IPS DF 4.7 (cell line): Measurements from ENCODE around the gene MT1M.
"Not testable (repeated sequence)": the region's sequence is repeated elsewhere in the genome, so short reads cannot be mapped to it uniquely, and the experiment has no call there.

ENCODE experiments used
- DNase-seq: peaks from one replicate; pipeline ENCODE4 v3.0.0-alpha.2; 2013; ENCODE audit warnings: low spot score; ENCODE audit errors: extremely low read depth

Gene MT1M

GRCh38 chr16:56632156-56632847 lies at the start of gene MT1M:
TSS of gene MT1M (plus strand) at chr16:56632659. CDS start at chr16:56632732, 73 bp downstream.
- DNase-seq: no peak

GRCh38 chr16:56582911-56583310 lies 49.5 kb upstream of the MT1M start:
- DNase-seq: not testable (repeated sequence)

DNA sequence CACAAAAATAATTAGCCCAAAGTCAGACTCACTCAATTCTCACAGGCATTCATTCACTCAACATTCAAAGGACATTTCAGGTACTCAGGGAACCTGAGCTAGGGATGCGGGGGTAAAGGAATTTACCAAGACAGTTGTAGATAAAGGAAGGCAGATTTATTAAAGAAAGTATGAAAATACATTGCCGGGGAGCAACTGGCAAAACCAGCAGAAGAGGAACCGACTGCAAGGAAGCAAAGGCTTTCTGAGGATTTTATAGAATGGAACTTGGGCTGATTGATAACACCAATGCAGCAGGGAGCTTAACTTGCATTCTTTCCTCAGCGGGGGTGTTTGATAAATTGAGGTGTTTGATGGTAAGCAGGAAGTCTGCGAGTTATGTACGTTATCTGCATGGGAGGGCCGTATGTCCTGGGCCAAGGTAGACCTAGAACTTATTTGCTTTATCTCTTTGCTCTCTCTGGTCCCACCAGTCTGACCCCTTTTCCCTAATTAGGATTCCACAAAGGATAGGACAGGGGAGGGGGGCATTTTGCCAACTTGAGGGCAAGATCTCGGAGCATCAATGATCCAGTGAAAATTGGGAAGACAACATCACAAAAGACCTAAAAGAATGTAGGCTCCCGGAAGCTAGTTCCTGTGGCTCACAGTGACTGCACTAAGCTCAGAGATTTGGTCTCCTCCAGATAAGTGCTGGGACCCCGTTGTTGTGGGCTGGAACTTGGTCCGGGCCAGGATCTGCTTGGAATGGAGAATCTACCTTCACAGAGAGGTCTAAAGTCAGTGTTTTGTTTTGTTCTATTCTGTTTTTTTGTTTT lies 48.9 kb upstream of the MT1M start:
- DNase-seq: no peak

GRCh38 chr16:56584276-56584675 lies 48.2 kb upstream of the MT1M start:
- no peak for DNase-seq

- no peak for DNase-seq
These were observed 43.7 kb upstream of the MT1M start for GRCh38 chr16:56588781-56589140.

GRCh38 chr16:56589141-56590039 lies 43.1 kb upstream of the MT1M start, which contains the start of gene MT3:
TSS of gene MT3 (plus strand) at chr16:56589528. CDS start at chr16:56589591, 63 bp downstream.
- no peak for DNase-seq

DNA sequence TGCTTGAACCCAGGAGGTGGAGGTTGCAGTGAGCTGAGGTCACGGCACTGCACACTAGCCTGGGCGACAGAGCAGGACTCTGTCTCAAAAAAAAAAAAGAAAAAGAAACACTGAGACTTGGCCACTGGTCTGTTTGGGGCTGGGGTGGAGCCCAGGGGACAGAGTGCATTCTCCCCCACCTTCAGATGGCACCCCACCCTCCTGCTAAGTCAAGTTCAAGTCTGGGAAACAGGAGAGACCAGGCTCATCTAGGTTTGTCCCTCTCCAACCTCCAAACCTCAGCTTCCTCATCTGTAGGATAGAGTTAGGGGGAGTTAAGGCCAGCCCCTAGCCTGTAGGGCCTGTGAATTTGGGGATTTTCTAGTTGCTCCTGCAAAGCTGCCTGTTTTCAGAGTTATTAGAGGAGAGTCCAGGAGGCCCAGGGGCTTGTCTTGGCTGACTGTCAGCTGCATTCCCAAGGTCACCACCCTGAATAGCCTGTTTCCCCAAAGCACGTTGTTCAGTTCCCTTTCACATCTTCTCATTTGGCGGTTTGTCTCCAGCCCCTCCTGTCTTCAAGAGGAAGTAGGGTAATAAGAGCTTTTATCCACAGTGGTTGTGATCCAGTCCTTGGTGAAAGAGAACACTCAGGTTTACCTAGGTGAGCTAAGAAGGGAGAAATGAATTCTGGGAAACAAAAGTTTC lies 40.9 kb upstream of the MT1M start:
- DNase-seq: no peak

GRCh38 chr16:56593573-56594291 lies 38.7 kb upstream of the MT1M start:
- no peak for DNase-seq

GRCh38 chr16:56594292-56594619 lies 38.2 kb upstream of the MT1M start:
- no peak for DNase-seq

DNA sequence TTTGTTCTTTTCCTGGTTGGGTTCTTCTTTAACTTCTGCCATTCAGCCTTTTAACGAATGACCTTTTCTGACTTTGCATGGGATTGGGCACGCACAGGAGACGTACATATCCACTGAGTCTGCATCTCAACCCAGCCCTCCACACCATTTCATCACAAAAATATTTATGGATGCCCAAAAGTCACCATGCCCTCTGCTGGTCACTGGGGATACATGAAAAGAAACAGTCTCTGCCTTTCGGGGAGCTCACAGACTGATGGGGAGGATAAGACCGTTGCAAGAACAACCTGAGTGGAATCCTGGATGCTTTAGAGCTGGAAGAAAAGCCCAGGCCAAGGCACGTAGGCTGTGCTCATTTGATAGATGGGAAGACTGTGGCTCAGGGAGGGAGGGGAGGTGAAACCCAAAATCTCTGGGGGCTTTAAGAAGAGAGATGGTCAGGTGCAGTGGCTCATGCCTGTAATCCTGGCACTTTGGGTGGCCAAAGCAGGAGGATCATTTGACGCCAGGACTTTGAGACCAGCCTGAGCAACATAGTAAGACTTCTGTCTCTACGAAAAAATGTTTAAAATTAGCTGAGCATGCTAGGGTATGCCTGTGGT lies 32.0 kb upstream of the MT1M start:
- DNase-seq: no peak

- DNase-seq: no peak
These were observed 31.1 kb upstream of the MT1M start for GRCh38 chr16:56601325-56601724.

- DNase-seq: no peak
These were observed 28.9 kb upstream of the MT1M start for GRCh38 chr16:56603589-56603988.

- DNase-seq: no peak
These were observed 27.5 kb upstream of the MT1M start for GRCh38 chr16:56604966-56605365.

- no peak for DNase-seq
These were observed 27.0 kb upstream of the MT1M start for GRCh38 chr16:56605475-56605874.

- DNase-seq: no peak
These were observed 26.4 kb upstream of the MT1M start for GRCh38 chr16:56606071-56606475.

- DNase-seq: no peak
These were observed 25.9 kb upstream of the MT1M start for GRCh38 chr16:56606476-56607108.

DNA sequence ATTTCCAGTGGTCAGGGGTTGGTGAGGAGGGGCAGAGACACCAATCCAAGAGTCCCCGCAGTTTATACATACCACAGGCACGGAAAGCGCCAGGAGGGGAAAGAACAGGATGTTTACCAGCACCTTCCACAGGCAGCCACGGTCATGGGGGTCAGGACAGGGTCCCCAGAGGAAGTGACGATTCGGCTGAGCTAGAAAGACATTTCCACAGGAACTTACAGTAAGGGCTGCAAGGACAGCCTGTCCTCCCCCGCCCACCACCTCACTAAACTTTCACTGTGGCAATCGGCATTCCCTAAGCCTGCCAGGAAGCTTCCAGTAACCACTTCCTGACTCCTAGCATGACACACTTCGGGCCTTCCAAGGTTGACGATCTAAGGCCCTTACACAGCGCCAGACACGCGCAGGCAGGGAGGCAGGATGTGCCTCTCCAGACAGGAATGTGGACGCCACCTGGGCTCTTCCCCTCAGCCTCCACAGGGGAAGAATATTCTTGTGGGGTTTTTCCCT lies 25.3 kb upstream of the MT1M start:
- no peak for DNase-seq

- DNase-seq: no peak
These were observed 24.8 kb upstream of the MT1M start for GRCh38 chr16:56607675-56608042.

GRCh38 chr16:56608043-56608875 lies 24.2 kb upstream of the MT1M start, which contains the start of gene MT2A:
TSS of gene MT2A (plus strand) at chr16:56608584. CDS start at chr16:56608656, 72 bp downstream.
- DNase-seq: no peak
